Keratinocyte (primary cell): ENCODE results near the gene S1PR4.

Source experiments
- EZH2 ChIP-seq: IDR thresholded peaks from one replicate; pipeline ENCODE4 v1.6.1; 2012; ENCODE audit warnings: inconsistent platforms, mild to moderate bottlenecking, low read length, moderate library complexity
- TF ChIP-seq, protein P1 (sequence below), 3 experiments: IDR thresholded peaks in 1 of 3; conservative IDR thresholded peaks in 1 of 3; optimal IDR thresholded peaks in 1 of 3; 2 replicates in 2 of 3; 3 replicates in 1 of 3; pipeline versions ENCODE3 to v1.5.1; 2011; ENCODE audit warnings: low read length in 3 of 3, mild to moderate bottlenecking in 3 of 3, moderate library complexity in 2 of 3, control low read depth in 1 of 3, inconsistent platforms in 1 of 3; ENCODE audit not compliant: insufficient read depth in 2 of 3; ENCODE audit errors: extremely low read depth in 1 of 3

DNA sequence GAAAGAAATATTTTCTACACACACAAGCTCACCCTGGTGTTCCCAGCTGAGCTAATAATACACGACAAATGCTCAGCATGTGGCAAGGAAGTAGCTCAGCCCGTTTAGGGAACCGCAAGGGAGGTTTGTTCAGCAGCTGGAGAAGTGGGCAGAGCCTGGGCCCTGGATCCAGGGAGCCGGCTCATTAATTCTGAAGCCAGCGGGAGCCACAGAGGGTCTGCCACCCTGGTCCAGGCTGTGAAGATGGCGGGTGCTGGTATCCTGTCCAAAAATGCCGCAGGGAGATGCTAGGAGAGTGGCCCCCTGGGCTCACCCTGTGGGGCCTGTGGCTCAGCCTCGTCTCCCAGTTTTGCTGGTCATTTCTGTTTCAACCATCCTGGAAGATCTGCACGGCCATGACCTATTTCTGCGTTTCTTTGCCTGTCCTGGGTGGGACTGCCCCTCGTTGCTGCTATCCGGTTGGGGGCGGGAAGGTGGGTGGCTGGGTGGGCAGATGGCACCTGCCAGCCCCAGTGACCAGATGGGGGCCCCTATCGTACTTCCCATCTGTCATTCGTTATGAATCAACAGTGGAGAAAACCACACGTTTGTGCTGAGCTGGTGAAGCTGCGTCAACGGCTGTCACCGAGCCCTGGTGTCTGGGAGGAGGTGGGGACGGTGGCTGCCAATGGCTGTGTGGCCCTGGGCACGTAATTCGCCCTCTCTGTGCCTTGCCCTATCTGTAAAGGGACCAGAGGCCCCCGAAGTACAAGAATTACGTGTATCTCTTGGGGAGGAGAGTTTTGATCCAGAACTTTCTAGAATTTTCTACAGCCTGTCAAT, 45.4 kb upstream of the S1PR4 start:
- TF ChIP-seq EZH2: no peak
- TF ChIP-seq, protein P1, sequence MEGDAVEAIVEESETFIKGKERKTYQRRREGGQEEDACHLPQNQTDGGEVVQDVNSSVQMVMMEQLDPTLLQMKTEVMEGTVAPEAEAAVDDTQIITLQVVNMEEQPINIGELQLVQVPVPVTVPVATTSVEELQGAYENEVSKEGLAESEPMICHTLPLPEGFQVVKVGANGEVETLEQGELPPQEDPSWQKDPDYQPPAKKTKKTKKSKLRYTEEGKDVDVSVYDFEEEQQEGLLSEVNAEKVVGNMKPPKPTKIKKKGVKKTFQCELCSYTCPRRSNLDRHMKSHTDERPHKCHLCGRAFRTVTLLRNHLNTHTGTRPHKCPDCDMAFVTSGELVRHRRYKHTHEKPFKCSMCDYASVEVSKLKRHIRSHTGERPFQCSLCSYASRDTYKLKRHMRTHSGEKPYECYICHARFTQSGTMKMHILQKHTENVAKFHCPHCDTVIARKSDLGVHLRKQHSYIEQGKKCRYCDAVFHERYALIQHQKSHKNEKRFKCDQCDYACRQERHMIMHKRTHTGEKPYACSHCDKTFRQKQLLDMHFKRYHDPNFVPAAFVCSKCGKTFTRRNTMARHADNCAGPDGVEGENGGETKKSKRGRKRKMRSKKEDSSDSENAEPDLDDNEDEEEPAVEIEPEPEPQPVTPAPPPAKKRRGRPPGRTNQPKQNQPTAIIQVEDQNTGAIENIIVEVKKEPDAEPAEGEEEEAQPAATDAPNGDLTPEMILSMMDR (optimal IDR thresholded peaks at IDR 0.05 in 1 of 3, IDR thresholded peaks at IDR 0.05 in 1 of 3, conservative IDR thresholded peaks at IDR 0.05 in 1 of 3; ENCODE audit: extremely low read depth in 1 of 3, insufficient read depth in 2 of 3, low read length in 3 of 3): no peak
